ENCODE data around the gene SEMA4G. TPM values are rescaled to one million over a fixed set of nuclear protein-coding genes. Genes with fewer than 3 reads are reported as not detected.

SEMA4G gene
- total and polyA plus RNA-seq, 2 of the 13 experiments (the other 11 are each of a cell fraction or from before 2014, with no cell fraction given) = 46.2 to 207 TPM

GRCh38 chr10:100998991-100999741, 29.9 kb downstream of the SEMA4G start (continued):
- TF ChIP-seq HNRNPUL1 (IDR thresholded peaks at IDR 0.05; ENCODE audit: low read depth, low read length) (0 out of 2 replicates have a peak, but pooled peaks have one; percentile 31), RFX1 (IDR thresholded peaks at IDR 0.05) (no peak), HMGXB4 (CRISPR knock-in tag; IDR thresholded peaks at IDR 0.05; ENCODE audit: borderline replicate concordance in 1 of 2, low read depth in 1 of 2) (peak; percentile 98 to 100), CEBPB (IDR thresholded peaks at IDR 0.05; ENCODE audit: borderline replicate concordance, low read depth, low read length) (no peak), EED (CRISPR knock-in tag; IDR thresholded peaks at IDR 0.05) (no peak), ZBTB40 (IDR thresholded peaks at IDR 0.05) (no peak), ZBTB40 (CRISPR knock-in tag; IDR thresholded peaks at IDR 0.05) (peak; percentile 29; the same call in 1 of the 2 replicates), PRDM4 (CRISPR knock-in tag; IDR thresholded peaks at IDR 0.05; ENCODE audit: borderline replicate concordance) (no peak), ZNF274 (CRISPR knock-in tag; IDR thresholded peaks at IDR 0.05) (peak; percentile 79), SAFB2 (CRISPR knock-in tag; IDR thresholded peaks at IDR 0.05; ENCODE audit: borderline replicate concordance, low read depth) (no peak; the same call in 1 of the 2 replicates)
